C1 segment of cervical spinal cord (tissue), 14 donors: ENCODE data around the gene MARCHF2.

ENCODE experiments used
- DNase-seq, 14 donors: peaks; one replicate each; lab custom pipeline; 2025; lab: John Stamatoyannopoulos, UW

The MARCHF2 gene

DNA sequence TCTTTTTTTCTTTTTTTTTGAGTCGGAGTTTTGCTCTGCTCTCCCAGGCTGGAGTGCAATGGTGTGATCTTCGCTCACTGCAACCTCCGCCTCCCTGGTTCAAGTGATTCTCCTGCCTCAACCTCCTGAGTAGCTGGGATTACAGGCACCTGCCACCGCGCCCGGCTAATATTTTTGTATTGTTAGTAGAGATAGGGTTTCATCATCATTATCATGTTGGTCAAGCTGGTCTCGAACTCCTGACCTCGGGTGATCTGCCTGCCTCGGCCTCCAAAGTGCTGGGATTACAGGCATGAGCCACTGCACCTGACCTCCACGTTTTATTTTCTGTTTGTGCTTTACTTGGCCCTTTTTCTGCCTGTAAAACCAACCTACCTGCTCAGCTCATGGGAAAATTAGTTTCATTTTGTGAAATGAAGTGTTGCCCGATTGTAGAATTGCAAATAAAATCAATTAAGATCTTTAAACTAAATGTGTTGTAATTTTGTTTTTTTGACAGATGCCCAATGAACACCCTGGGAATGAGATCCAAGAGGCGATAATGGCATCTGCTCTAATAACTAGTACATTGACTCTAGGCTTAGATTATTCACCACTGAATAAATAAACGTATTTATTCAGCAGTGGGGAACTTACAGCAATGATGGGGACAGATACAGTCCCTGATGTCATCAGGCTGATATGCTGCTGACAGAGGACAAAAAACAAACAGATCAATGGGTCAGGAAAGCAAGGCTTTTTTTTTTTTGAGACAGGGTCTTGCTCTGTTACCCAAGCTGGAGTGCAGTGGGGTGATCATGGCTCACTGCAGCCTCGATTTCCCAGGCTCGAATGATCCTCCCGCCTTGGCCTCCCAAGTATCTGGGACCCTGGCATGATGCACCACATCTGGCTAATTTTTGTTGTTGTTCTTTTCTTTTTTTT, 25.2 kb upstream of the MARCHF2 start:
- DNase-seq, result no peak

DNA sequence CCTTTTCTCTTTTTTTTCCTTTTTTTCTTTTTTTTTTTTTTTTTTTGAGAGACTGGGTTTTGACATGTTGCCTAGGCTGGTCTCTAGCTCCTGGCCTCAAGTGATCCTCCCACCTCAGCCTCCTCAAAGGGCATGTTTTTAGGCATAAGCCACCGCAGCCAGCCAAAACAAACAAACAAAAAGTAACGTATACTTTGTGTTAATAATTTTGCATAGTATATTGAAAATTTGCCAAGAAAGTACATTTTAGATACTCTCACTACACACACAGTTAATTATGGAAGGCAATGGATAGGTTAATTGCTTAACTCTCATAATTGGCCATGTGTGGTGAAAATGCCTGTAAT, 24.5 kb upstream of the MARCHF2 start:
- no peak for DNase-seq

DNA sequence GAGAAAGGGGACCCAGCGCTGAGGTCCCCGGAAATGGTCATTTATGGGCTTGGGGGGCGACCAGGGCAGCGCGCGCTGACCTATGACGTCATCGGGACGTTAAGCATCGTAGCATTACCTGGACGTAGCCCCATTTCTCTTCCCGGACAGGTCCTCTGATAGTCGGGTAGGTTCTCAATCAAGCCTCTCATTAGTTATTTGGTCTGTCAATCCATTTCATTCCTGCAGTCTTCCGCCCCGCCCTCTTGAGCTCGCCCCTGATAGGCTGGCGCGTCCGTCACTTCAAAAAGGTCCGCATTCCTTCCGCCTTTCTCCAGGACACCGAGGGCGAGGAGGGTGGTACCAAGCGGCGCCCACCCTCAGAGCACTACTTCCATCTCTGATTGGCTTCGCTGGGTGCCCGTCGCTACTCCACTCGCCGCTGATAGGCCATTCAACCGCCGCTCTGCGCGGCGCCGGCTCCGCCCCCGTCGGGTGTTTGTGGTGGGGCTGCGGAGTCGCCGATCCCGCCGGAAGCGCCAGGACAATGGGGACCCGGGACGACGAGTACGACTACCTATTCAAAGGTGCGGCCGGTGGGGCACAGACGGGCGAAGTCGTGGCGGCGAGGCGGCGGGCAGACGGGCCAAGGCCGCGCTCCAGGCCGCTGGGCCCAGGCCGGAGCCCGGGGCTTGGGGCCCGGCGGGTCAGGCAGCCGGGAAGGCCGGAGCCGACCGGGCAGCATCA, 23.1 kb upstream of the MARCHF2 start, which contains the start of gene RAB11B:
RAB11B (plus strand) TSS at position 470 of the 726 bp plus-strand sequence; CDS start at position 527, 57 bp downstream.
- peak; percentile 69 to 100 (median 98) for DNase-seq

DNA sequence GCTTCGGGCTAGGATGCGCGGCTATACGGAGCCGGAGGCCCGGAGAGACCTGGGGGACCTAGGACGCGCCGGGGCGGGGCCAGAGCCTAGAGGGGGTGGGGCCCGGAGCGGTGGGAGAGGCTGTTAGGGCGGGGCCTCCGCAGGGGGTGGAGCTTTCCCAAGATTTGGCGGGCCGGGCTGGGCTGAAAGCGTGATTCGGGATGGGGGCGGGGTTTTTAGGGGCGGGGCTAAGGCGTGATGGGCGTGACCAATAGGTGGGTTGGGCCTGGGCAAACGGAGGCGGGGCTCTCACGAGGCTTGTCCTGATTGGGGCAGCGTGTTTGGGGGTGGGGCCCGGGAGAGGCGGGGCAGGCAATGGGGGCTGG, 22.5 kb upstream of the MARCHF2 start:
- DNase-seq, result peak; percentile 27 to 99 (median 90)

DNA sequence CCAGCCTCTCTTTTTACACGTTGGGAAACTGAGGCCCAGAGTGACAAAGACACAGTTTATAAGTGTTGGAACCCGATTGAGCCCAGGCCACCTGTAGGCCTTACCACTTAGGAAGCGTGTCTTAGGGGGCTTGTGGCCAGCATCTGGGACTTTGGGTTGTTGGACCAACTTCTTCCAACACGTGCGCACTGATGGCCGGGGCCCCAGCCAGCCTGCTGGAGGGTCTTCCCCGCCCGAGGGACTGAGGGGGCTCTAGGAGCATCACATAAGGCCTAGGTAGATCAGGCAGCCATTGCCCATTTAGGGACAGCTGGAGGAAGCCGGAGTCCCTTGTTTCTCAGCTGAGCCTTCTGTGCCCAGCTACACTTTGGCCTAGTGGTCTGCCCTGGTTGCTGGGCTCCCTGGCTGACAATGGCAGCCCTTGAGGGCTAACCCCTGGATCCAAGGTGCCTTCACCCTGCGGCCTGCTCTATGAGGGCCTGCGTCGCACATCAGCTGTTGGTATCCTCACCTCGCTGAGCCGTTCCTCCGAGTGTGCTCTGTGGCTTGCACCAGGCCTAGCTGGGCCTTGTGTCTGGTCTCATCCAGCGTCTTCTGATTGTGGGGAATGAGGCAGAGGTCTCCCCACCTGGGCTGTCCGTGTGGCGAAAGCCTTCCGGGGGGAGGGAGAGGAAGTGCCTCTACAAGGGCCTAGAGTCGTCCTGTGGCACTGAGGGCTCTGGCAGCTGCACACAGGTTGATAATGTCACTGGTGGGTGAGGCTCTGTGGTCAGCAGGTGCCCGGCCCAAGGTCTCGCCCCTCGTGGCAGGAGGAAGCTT, 21.7 kb upstream of the MARCHF2 start:
- peak in 4 of 14 donors; percentile 37 to 57 (median 41) for DNase-seq

DNA sequence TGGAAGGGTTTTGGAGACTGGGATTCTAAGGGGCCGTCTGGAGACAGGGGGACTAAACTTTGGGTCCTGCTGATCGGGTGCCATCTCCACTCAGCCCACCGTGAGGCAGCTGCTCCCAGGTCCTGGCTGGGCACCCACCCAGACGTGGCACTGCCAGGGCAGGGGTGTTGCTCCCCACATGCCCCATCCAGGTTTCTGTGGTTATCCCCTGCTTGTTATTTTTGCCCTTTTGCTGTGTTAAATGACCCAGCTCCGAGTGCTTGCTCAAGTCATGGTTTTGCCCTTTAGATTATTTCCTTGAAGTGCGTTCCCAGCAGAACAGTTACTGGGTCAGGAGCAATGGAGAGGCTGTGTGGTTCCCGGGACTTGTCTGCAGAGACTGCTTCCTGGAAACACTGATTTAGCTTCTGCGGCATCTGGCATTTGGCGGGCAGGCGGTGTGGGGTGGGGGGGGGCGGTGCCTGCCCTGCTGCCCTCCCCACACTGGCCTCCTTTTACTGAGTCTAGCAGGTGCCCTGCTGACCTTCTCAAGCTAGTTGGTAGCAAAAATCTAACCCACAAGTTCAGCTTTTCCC, 21.0 kb upstream of the MARCHF2 start:
- peak in 10 of 14 donors; percentile 16 to 82 (median 31) for DNase-seq

DNA sequence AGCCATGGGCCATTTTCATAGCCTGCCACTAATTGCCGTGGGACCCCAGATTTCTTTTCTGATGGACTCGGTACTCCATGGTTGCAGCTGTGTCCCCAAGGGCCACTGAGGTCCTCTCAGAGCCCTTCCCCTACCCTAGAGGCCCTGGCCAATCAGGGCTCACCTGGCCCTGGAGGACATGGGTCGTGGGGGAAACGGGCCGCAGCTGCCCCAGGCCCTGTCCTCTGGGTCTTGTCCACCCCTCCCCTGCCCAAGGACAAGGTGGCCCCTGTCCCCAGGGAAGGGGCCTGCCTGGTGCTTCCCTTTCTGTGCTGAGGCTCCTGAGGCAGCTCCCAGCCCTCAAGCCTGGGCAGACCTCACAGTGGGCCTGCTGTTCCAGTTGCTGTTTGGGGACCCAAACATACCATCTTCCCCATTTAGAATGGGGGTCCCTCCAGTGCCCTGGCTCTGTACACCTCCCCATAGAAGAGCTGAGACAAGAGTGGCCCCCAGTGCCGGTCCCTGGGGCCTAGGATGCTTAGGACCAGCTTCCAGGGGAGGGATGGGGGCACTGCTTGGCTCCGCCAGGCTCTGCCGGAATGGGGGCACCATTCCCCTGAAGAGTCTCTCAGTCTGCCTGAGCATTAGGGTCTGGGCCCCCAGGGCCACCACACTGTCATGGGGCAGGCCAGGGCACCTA, 19.8 kb upstream of the MARCHF2 start:
- DNase-seq, result peak in 2 of 14 donors; percentile 42 to 53

DNA sequence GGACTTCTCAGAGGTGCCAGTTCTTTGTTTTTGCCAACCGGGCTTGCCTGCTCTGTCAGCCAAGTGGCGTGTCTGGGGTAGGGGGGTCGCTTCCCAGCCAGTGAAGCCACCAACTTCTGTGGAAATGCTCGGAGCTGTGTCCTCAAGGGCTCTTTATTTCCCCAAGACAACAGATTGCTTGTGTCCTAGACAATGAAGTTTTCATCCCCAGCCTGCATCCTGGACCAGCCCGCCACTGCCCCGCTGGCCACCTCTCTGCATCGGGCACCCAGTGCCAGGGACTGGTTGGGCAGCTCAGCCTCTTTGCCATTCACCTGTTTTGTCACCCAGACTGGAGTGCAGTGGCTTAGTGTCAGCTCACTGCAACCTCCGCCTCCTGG, 19.2 kb upstream of the MARCHF2 start:
- DNase-seq, result peak in 13 of 14 donors; percentile 14 to 91 (median 67)

DNA sequence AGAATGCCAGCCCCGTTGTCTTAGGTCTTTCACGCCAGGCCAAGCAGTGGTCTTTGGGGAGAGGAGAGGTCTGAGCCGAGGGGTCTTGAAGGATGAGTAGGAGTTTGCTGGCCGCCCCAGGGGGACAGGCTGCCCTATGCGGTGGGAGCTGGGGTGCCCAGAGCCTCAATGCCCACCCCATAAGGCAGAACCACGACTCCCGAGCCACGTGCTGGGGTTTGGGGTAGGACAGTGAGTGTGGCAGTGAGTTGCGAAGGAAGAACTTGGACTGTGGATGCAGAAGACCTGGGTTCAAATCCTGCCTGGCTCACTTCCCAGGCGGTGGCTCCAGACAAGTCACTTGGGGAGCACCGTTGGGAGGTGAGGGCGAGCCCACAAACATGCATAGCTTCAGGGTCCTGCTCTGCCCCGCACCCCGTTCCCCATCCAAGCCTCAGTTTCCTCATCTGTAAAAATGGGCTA, 17.5 kb upstream of the MARCHF2 start:
- no peak for DNase-seq

DNA sequence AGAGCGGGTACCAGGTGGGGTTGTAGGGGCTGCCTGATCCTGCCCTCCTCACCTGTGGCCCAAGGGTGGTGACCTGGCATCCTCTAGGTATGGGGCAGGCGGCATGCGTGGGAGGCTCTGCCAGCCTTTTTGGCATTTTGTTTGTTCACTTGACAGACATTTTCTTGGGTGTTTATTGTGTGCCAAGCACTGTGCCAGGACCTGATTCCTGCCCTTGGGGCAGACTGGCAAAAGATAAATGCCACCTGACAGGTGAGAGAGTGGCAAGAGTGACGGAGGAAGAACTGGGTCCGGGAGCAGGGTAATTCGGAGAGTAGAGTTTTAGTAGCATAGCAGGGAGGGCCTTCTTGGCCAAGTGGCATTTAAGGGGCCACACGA, 16.9 kb upstream of the MARCHF2 start:
- DNase-seq, result no peak

DNA sequence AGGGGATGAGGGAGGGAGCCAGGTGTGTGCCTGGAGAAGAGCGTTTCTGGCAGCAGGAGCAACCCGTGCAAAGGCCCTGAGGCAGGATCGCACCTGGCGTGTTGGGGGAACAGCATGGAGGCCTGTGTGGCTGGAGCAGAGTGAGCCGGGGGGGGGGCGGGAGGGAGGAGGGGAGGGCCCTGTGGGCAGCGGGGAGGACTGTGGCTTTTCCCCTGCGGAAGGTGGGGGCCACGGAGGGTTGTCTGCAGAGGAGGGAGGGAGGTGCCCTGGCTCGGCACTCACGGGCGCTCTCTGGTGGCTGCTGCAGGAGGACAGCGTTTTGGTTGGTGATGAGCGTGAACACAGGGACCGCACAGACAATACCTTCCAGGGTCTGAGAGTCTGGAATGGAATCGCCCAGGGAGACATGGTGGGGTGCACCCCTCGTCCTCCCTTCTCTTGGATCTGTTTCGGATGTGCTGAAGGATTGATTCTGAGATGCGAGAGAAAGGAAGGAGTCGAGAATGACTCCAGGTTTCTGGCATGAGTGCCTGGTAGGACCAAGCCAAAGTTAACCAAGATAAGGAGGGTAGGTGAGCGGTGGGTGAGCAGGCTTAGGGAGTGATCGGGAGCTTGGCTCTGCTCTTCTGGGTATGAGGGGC, 16.4 kb upstream of the MARCHF2 start:
- DNase-seq, result peak in 12 of 14 donors; percentile 23 to 75 (median 40)

DNA sequence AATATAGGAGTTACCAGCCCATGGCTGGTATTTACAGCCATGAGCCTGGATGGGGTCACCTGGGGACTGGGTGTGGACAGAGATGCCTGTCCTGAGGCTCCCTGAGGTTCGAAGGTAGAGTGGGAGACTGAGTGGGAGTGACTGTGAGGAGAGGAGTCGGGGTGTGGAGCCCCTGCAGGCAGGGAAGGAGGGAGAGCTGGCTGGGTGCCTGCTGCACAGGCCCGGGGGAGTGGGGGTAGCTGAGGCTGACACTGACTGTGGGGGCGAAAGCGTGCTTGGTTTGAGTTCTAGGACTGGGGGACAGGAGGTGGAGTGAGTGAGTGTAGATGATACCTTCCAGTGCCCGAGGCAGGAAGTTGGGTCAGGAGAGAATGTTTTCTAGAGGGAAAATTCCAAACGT, 15.8 kb upstream of the MARCHF2 start:
- peak in 2 of 14 donors; percentile 18 to 21 for DNase-seq

DNA sequence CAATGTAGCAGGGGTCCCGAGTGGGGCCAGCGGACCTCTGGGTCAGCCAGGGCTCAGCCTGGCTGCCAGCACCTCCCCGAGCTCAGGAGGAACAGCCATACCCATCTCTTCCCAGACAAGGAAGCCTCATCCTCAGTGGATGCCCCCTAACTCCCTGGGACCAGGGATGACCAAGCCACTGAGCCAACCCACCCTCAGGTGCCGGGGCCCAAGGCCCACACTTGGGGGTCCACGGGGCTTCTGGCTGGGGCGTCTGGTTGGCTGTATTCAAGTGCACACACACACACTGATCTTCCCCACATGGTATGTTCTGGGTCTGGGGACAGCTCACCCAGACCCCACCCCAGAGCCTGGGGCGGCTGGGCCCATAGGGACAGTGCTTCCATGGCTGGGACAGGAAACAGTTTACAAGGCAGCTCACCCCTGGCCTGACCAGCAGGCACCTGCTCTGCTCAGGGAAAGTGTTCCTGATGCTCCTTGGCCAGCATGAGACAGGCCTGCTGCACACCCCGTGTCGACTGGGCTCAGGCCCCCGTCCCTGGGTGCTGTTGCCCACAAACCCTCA, 15.3 kb upstream of the MARCHF2 start:
- peak in 1 of 14 donors; percentile 18 for DNase-seq

DNA sequence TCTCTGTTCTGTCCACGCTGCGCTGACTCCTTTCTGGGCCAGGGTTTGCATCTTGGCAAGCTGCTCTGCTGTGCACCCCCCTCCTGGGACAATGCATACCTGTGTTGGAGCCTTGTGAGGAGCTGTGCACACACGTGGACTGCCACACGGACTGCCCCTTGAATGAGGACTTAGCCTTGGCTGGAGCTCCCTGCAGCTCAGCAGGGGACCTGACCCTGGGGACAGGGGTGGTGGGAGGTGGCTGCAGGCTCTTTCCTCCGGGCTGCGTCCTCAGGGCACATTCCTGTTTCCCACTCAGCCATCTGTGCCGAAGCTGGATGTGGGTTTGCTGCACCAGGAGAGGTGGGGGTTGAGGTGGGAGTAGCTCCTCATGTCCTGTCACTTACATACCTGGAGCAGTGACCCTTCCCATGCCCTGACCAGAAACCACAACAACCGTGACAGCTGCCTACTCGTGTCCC, 14.8 kb upstream of the MARCHF2 start:
- DNase-seq, result peak in 2 of 14 donors; percentile 27 to 28

DNA sequence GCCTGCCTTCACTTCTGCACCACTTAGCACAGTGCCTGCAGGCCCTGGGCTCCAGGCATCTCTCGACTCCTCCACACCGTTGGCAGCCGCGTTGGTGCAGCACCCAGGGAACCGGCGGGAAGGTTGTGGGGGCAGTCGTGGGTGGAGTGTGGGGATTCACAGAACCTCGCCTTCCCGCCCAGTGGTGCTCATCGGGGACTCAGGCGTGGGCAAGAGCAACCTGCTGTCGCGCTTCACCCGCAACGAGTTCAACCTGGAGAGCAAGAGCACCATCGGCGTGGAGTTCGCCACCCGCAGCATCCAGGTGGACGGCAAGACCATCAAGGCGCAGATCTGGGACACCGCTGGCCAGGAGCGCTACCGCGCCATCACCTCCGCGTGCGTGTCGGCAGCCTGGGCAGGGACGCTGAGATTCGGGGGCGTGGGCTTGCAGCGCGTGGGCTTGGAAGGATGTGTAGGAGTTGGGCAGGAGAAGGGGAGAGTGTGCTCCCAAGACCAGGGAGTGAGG, 13.4 kb upstream of the MARCHF2 start:
- no peak for DNase-seq

DNA sequence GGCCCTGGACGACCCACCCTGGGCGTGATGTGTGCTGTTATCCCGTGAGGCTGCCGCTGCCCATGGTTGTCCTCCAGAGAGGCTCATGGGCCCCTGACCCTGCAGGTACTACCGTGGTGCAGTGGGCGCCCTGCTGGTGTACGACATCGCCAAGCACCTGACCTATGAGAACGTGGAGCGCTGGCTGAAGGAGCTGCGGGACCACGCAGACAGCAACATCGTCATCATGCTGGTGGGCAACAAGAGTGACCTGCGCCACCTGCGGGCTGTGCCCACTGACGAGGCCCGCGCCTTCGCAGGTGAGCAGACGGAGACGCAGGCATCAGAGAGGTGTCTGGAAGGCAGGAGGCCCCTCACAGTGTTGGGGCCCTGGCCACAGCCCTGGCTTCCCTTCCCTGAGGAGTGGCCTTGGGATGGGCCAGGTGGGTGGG, 11.1 kb upstream of the MARCHF2 start:
- no peak for DNase-seq

DNA sequence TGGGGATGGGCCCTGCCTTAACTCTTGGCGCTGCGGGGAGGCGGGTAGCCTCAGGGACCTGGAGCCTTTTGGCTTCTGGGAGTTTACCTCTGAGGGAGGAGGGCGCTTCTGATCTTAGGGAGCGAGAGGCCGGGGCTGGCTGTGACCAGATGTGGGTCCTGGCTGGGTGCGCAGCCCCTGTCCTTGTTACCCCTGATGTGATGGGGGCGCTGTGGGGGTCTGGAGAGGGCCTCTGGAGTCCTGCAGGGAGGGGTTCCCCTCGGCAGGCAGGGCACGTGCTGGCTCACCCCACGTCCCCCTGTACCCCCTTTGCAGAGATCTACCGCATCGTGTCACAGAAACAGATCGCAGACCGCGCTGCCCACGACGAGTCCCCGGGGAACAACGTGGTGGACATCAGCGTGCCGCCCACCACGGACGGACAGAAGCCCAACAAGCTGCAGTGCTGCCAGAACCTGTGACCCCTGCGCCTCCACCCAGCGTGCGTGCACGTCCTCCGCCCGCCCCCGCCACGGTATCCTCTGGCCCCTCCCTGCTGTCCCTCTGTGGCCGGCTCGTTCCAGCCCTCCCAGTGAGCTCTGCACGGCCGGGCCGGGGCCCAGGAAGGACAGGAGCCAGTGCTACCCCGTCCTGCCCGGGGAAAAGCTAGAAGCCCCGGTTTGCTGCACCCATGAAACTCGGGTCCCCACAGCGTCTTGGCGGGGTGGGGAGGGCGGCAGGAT, 9.8 kb upstream of the MARCHF2 start:
- DNase-seq, result no peak

DNA sequence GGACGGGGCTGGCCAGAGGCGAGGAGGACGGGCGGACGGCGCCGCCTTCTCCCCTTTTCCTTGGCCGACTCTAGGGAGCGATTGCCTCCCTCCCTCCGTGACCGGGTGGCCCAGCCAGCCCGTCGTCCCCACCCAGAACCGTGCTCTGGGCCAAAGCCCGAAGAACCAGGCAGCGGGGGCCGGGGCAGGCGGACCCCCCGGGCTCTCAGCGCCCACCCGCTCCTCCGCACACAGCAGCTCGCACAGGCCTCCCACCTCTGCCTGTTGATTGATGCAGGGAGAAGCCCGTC, 9.3 kb upstream of the MARCHF2 start:
- DNase-seq, result no peak
